Measurements from ENCODE around the gene CTBP2.

CTBP2 gene

DNA sequence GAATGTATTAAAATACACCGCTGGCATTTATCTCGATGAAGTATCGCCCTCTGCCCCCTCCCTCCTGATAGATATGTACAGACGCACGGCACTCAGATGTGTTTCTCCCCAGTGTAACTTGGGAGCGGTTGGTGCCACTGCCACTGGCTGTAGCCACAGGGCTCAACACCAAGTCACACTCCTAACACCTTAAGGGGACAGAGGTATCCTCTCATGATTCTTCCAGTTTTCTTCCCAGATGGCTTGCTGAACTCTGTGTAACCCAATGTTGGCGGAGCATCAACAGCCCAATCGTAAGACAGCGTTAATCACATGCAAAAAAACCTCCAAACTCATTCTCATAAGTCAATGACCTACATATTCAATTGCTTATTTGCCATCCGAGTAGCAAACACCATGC lies 35.5 kb downstream of the CTBP2 start:
- no peak for DNase-seq

DNA sequence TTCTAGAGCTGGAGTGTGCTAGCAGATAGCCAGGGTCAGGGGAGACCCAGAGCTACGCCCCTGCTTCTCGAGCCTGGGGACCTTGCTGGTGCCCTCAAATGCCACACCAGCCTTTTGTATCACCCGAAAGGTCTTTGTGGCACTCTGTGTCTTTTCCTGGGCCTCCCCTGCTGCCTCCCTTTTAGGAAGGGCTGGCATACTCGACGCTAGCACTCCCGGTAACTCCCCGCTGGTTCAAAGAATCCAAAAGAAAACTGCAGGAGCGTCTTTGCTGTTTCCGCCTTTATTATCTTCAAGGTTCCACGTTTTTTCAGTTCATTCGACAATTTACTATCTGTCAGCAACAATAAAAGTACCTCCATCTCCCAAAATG lies 36.3 kb downstream of the CTBP2 start:
- DNase-seq: no peak

DNA sequence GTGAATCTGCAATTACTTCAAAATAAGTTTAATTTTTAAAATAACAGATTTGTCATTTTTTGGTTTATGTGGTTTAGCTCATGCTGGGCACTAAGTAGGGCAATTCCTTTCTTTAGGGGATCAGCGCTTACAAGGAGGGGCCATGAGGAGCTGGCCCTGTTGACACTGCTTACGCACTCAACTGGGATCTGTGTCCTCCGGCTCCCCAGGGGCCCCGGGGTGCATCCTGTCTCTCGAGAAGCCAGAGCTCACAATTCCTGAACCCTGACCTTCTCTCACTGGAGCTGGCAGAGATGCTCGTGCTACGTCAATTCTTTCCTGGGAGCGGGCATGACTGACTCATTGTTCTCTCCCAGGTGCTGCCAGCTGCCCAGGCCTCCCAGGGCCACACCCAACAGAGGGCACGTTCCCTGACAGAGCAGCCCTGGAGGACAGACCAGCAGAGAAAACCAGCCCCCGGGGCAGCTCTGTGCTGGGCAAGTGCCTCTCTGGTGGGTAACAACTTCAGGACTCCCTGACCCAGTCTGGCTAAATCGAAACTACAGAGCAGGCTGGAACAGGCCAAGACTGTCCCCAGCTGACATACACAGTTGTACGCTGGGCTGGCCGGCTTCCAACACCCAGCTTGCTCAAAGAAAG lies 36.8 kb downstream of the CTBP2 start:
- no peak for DNase-seq

DNA sequence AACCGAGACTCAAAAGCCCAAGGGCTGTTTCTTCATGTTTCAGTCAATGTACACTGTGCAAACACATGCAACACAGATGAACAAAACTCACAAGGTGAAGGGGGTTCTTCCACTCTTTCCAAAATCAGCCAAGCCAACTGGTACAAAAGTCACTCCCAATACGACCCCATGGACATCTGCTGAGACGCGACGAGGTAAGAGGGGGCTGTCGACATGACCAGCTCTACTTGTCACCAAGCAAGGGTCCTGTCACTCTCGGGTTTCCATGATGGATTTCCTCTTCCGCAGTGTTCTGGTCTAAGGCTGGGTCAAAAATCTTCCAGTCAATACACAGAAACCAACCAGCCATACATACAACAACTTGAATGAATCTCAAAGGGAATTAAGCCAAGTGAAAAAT lies 37.8 kb downstream of the CTBP2 start:
- no peak for DNase-seq

DNA sequence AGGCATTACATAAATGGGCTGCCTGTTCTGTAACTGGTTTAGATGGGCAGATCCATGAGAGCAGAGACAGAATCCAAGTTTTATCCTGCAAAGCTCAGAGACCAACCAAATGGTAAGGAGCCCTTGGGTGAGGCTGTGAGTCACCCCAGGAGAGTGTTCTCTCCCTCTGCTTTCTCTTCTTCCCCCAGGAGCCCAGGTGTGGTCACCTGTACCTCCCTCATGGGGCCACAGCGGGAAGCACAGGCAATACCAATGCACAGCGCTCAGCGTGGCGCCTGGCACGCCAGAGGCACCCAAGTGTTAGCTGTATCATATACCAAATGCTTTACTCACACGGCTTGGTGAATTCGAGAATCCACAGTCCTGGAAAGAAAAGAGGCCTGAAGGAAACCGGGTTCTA lies 39.4 kb downstream of the CTBP2 start:
- no peak for DNase-seq

DNA sequence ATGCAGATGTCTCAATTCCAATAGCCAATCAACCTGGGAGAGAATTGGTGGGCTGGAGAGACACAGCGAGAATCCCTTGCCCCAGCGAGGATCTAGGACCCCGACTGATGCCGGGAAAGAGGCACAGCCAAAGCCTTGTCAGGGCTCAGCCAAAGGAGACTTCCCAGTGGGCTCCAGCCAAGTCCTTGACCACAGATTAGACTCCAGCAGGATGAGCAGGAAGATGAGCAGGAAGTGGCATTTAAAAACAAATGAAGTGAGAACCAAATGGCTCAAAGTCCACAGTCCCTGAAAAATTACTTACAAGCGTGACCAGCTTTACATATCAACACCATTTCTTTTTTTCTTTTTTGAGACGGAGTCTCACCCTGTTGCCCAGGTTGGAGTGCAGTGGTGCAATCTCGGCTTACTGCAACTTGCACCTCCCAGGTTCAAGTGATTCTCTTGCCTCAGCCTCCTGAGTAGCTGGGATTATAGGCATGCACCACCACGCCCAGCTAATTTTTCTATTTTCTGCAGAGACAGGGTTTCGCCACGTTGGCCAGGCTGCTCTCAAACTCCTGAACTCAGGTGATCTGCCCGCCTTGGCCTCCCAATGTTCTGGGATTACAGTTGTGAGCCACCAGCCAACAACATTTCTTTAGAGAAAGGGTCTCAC lies 40.2 kb downstream of the CTBP2 start:
- no peak for DNase-seq

DNA sequence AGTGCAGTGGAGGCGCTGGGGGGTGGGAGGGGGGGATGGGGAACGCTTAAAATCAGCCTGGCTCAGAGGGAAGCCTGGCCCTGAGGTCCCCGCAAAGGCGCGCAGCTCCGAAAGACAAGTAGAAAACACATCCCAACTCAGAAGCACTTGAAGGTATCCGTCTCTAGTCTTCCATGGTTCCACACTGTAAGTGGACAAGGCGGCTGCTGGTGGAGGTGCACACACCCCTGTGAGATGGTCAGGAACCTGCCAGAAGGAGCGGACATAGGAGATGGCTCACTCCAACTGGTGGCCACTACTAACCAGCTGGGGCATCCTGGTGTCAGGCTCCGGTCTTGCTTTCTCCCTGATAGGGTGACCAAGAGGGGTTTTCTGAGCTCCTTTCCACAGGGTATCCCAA lies 41.7 kb downstream of the CTBP2 start:
- DNase-seq: no peak

DNA sequence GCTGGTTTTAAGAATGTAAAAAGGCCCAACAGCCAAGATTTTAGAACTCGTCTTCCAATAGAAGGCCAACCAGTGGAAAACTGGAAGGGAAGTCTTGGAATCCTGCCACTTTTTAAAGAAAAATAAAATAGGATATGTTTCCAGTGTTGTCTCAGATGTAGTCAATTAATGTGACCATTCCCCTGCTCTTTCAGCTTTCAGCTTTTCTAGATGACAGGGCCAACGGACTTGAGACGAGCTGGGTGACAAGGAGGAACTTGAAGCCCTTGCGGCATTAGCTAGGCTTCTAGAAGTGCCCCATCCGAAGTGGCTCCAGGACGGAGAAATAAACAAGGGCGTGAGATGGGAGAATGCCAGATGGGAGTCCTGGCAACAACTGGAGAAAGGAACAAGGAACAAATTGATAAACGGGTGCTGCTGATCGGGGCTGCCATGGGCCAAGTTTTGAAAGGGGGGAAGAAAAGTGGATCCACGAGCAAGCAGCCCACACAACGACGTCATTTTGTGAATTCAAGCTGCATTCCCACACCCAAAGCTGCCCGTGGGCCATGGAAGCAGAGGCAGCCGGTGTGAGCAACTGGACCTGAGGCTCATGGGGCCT lies 42.3 kb downstream of the CTBP2 start:
- no peak for DNase-seq

DNA sequence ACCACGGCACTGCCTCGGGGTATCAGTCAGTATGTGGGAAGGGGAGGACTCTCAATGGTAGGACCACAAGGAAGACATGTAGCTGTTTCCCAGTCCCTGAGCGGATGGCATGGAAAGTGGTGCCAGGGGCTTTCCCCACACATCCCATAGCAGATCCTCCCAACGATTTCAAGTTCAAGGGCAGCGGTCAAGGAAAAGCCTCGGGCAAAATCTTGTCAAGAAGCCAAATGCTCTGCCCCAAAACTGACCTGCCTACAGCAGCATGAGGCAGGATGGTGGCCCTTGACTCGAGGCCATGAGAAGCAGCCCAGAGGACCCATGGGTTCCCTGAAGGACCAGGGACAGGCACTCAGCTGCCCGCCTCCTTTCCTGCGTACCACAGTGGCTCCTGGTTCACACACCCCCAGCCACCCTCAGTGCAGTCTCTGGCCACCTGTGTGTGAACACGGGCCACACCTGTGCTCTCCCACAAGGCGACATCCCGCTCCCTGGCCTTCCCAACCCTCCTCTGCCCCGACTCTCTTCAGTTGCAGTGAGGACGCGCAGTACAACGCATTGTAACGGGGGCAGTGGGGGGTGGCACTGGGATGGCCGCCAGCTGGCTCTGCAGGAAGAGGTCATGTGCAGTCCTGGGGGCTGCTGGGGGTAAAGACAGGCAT lies 43.6 kb downstream of the CTBP2 start:
- no peak for DNase-seq

DNA sequence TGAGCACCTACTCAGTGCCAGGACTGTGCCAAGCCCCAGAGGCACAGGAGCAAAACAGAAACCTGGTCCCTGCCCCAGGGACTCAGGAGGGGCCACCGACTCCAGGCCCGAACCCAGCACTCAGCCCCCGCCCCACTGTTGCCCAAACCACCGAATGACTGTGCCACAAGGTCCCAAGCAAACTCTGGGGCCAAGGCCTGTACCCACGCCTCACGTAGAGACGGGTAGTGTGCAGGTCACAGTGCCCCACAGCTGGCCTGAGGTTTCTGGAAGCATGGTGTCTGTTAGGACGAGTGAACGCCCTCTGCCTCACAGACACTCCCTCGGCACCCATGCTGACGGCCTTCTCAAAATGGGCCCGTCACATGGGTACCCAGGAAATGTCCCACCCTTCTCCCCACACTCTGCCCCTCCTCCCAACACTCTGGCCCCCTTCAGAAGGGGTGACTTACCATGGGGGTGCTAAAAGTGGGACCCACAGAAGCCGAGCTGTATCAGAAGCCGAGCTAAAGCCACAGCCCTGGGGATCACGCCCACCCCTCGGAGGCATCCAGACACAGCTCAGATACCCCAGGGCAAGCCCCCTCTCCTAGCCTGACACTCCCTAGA lies 44.2 kb downstream of the CTBP2 start:
- DNase-seq: no peak

DNA sequence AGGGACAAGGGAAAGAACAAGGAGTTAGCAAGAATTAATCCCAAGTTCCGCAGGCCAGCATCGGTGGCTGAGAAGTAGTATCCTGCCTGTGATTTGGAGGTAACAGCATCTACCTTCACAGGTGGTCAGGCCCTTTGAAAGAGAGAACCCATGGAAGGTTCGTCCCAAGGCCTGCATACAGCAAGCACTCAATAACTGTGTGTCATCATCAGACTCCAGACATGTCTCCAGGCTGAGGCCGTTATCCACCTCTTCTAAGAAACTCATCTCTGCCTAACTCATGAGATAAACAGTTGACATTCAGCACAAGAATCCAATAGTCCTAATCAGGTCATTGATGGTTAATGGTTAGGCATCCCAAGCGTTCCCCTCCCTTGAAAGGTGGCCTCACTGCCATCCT lies 45.0 kb downstream of the CTBP2 start:
- no peak for DNase-seq

DNA sequence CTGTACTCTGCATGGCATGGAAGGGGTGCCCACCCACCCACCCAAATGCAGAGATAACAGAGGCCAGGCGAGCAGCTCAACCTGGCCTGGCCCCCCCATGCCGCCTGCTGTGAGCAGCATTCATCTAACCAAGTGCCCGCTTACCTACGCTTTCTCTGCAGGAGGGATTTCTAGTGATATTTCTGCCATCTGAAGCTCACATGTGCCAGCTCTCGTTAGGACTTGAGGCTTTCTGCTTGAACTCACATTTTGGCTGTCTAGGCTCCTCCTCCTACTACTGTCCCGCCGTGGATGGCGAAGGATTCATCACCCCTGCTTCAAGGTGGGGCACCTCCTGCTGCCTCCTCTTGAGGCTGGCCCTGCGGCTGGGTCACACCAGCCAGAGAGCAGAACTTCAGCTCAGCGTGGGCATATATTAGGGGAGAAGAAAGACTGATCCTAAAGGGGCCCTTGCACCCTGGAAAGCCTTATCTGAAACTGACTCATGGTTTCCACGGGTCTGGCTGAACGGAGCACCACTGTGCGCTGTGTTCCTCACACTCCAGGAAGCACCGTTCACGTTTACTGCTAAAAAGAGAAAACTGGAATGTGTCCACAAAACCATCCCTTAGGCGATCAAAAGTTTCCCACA lies 45.5 kb downstream of the CTBP2 start:
- DNase-seq: no peak

DNA sequence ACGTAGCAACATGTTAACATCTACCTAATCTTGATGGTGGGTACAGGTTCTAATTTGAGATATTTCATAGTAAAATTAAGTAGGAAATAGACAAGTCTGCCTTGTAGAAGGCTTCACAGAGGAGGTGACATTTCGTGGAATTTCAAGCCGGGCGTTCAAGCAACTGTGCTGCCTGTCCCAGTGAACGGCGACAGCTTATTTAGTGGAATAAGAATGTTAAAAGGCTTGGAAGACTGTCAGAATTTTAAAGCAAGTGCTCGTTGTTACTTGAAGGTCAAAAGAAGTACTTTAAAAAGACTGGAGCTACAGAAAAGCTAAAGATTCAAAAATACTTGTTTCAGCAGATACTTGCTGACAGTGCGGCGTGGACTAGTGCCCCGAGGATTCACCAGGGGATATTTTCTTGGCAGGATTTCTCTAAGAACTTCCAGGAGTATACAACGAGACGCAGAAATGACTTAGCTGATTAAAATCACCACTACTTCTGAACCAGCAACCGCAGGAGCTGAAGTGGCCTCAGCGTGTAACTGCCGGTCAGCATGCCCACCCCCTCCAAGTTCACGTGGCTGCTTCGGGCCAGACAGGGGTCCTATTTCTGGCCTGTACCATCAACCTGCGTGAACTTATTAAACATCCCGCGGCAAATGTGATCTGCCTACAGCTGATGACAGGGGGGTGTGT lies 46.5 kb downstream of the CTBP2 start:
- no peak for DNase-seq

DNA sequence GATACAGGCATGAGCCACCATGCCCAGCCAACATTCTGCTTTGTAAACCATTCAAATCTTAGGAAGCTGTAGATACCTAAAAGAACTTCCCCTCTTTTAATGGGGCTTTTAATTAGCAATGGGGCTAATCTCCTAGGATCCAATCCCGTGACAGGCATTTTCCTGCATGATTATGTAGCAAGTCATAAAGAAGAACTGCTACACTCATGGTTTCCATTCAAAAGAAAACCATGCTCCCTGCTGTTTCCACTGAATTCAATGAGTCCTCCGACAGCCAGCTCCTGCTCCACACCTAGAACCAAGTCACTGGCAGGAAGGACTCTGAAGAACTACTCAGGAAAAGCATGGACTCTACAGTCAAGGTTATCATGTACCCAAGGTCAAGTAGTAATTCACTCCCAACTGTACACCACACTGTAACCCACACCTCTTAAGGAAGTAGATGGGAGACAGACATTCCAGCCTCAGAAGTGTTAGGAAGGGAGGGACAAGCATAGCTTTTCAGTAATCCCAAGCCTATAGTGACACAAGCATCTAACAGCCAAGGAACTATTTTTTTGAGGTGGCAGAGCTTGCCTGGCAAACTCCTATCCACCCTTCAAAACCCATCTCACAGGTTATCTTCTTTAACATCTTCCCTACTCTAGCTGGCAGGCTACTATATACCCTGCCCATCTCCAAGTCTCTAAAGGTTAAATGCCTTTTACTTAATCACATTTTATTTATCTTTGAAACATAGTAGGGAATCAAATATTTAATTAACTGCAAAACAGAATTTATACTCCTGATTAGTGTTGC lies 47.5 kb downstream of the CTBP2 start:
- DNase-seq: no peak

DNA sequence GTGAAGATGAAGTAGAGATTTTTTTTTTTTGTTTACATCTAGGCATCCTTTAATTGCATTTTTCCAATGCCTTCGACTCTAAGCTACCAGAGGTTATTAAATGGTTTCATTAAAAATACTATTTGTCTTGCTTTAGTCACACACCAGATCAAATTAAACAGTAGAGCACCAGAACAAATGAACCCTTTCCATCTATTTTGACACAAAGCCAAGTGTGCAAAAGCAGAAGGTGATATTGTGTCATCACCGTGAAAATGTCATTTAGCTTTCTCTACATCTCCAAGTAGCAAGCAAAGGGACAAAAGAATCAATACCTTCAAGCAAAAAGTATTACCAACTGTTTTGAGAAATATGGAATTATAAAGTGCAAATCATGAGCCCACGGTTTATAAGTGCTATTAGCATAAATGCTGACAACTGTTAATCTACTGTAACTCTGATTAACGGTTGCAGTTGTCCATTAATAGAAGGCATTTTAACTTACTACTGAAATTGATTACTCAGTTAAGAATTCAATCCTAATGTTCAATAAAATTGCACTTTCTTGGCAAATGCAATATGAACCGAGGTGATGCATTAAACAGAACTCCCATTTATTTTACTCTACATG lies 49.1 kb downstream of the CTBP2 start:
- no peak for DNase-seq

DNA sequence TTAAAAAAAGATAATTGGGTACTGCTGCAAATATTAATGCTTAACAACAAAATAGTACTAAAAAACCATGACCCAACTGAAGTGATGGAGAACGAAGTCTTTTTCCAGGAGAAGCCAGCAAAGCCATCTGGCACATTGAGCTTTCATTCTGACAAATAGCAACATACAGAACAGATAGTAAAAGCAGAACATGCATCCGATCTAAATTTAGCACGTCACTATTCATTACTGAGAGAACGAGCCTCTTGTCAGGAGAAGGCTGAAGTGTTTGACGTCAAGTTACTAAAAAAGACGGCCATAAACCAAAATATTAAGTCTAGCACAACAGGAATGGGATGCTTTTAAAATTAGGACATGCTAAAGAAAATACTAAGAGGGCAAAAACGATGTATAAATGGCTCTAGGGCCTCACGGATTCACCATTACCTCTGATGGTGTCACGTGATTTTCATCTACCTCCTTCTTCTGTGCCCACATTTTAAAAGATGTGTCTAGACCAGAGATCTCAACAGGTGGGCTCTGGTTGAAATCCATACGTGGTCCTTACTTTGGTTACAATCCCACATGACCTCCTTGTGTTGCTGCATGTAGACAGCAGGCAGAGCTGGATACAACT lies 52.3 kb downstream of the CTBP2 start:
- no peak for DNase-seq

DNA sequence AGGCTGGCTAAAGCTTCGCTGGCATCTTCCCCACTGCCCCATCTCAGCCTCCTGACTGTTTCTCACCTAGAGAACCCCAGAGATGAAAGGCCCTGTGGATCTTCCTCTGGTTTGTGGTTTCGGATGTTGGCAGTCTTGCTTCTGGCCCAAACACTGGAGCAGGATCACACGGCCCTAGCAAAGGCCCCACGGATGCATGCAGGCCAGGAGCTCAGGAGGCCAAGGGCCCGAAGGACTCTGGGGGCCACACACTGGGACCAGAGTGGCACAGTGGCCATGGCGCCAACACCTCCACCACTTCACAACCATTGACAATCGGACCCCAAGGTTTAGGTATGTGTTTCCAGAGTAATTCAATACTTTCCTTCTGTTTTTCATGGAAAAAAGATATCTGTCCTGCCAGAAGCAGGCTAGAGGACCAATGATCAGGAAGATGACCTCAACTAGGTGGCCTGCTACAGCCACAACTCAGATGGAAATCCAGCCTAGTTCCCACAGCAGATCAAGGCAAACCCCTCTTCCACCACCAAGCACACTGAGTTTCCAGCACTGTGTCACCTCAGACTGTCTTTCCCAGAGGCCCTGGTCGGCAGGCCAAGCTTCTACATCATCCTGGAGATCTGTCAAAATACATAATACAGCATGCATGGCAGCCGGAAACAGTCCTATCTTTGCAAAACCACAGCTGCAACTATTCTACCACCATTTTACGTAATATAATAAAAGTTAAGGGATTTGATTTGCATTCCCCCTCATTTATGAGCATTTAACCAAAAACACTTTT lies 53.0 kb downstream of the CTBP2 start:
- no peak for DNase-seq

DNA sequence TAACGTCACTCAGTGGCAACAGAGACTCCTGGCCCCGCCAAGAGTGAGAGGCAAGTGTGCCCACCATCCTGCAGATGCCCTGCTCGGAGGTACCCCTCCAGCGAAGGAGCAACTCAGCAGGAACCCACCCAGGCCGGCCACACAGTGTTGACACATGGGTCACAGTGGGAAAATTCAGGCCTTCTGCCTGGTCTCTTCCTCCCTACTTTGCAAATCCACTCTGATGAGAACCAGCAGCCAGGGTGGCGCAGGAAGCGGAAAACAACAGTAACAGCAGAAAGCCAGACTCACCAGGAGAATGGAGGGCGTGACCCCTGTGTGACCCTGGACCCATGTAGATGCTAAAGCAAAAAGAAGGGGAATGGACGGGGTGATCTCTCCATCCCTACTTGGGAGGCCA lies 53.8 kb downstream of the CTBP2 start:
- no peak for DNase-seq

DNA sequence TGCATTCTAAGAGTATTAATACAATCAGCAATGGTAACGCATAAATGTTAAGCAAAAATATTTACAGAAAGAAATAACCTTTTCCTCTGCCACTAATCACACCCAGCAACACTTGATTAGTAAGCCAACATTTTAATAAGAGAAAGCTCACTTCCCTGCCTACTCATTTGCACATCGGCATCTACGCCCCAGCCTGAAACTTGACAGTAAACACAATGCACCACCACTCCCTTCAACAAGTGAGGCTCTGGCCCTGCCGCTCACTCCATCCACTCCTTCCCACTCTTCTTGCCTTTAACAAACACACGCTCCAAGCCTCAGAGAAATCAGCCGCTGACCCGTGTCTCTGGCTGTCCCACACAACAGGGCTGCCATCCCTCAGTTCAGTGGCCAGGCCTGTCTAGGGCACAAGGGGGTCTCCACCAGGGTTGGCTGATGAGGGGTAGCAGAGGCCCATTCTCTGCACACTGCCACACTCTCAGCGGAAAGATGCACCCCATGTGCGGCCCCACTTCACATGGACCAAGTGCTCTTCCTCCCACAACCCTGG lies 54.6 kb downstream of the CTBP2 start:
- no peak for DNase-seq

DNA sequence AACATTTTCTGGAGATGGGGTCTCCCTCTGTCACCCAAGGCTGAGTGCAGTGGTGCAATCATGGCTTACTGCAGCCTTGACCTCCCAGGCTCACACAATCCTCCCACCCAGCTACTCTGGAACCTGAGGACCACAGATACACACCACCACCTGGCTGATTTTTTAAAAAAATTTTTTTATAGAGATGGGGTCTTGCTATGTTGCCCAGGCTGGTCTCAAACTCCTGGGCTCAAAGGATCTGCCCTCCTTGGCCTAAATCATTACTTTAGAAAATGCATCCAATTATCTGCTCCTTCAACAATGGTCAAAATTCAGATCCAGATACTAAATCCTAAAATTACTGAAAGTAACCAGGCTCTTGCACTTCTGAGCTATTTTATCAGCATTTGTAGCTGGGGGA lies 55.2 kb downstream of the CTBP2 start:
- DNase-seq: no peak
